Thyroid gland (tissue), 4 donors: ENCODE measurements around the gene KCNA10. TPM values are rescaled to one million over a fixed set of nuclear protein-coding genes. Genes with fewer than 3 reads are reported as not detected.

Source experiments
- DNase-seq, 2 donors: peaks; one replicate each; pipeline ENCODE4 v3.0.0-alpha.2; 2019
- H3K27ac ChIP-seq, 3 donors: fragments of 200-600 bp; sonication (generic); 1 replicate in 2 of 3; 2 replicates in 1 of 3; pipeline ENCODE4 v1.5.1; 2016 to 2019; ENCODE audit warnings: mild to moderate bottlenecking in 1 of 3, moderate library complexity in 1 of 3
- H3K27me3 ChIP-seq: fragments of 200-600 bp; sonication (generic); one replicate; pipeline ENCODE4 v1.5.1; 2019
- H3K36me3 ChIP-seq, 2 donors: fragments of 200-600 bp; sonication (generic); one replicate each; pipeline ENCODE4 v1.5.1; 2016 to 2019
- H3K4me1 ChIP-seq, 2 donors: fragments of 200-600 bp; sonication (generic); one replicate each; pipeline ENCODE4 v1.5.1; 2017 to 2019
- H3K4me3 ChIP-seq, 3 donors: fragments of 200-600 bp; sonication (generic); replicated peaks in 1 of 3; 1 replicate in 2 of 3; 2 replicates in 1 of 3; pipeline ENCODE4 v1.5.1; 2016; ENCODE audit warnings: mild to moderate bottlenecking in 1 of 3
- H3K9me3 ChIP-seq: fragments of 200-600 bp; sonication (generic); one replicate; pipeline ENCODE4 v1.5.1; 2017
- CTCF ChIP-seq, 6 experiments: fragments of 200-600 bp in 3 of 6; fragments of 450-650 bp in 3 of 6; sonication (generic) in 3 of 6; IDR thresholded peaks; one replicate each; pipeline ENCODE4 v1.5.1; 2016 to 2019; ENCODE audit warnings: antibody characterized with exemption in 6 of 6, mild to moderate bottlenecking in 2 of 6, inconsistent platforms in 1 of 6, moderate library complexity in 1 of 6
- POLR2A ChIP-seq, 2 donors: fragments of 450-650 bp; IDR thresholded peaks; one replicate each; pipeline ENCODE4 v1.6.1; 2017; ENCODE audit warnings: antibody characterized with exemption in 2 of 2, mild to moderate bottlenecking in 2 of 2, moderate library complexity in 1 of 2
- WGBS, 2 donors: methylation state at CpG; one replicate each; pipeline ENCODE4 v1.1.5; 2017; 5-methylcytosine and 5-hydroxymethylcytosine counted together
- intact Hi-C: fragments of 100-400 bp; cut with DNase I; formaldehyde crosslinking; loops from one replicate; pipeline ENCODE4 v1.15.1; 2023
- total RNA-seq, 4 donors: library from RNA; depleted of rRNA; stranded (reverse); fragments of >200 nt; gene quantifications; one replicate each; pipeline ENCODE4 v1.2.3, GENCODE V29; 2016

The KCNA10 gene
- total RNA-seq, 4 donors from 2014 or later = not detected

GRCh38 chr1:110559157-110559556, 40.2 kb upstream of the KCNA10 start:
- no peak for TF ChIP-seq POLR2A (IDR thresholded peaks at IDR 0.05)
- TF ChIP-seq CTCF (IDR thresholded peaks at IDR 0.05) = no peak
- DNase-seq = no peak
- intact Hi-C loops = no loop called here
- Histone ChIP-seq H3K27me3 (no peaks in the 10 kb centered on the region), H3K4me3 (no peak overlapping the region), H3K27ac (no peak overlapping the region), H3K36me3 (no peaks in the 10 kb centered on the region), H3K4me1 (peaks cover 5 to 8% of the 10 kb centered on the region in 2 donors), H3K9me3 (no peaks in the 10 kb centered on the region)
- WGBS, 2 donors = 45 to 82% methylated on average over 4 of the region's 4 CpGs

GRCh38 chr1:110557481-110557880, 38.5 kb upstream of the KCNA10 start:
- no peak for DNase-seq
- Histone ChIP-seq H3K4me3 (no peak overlapping the region), H3K4me1 (peaks cover 5 to 8% of the 10 kb centered on the region in 2 donors), H3K27me3 (no peaks in the 10 kb centered on the region), H3K27ac (no peak overlapping the region), H3K36me3 (no peaks in the 10 kb centered on the region), H3K9me3 (no peaks in the 10 kb centered on the region)
- WGBS, 2 donors = 66 to 75% methylated on average over 3 of the region's 3 CpGs
- intact Hi-C loops = loop anchor here (2.0 kb wide), 1 partner anchor 59 kb away; no protein-coding TSS in a partner anchor
- TF ChIP-seq POLR2A (IDR thresholded peaks at IDR 0.05) (no peak), CTCF (IDR thresholded peaks at IDR 0.05) (no peak)

GRCh38 chr1:110556471-110556807, 37.5 kb upstream of the KCNA10 start:
- no peak for TF ChIP-seq POLR2A (IDR thresholded peaks at IDR 0.05)
- TF ChIP-seq CTCF (IDR thresholded peaks at IDR 0.05) = no peak
- 54 to 58% methylated on average over 4 to 5 of the region's 5 CpGs for WGBS, 2 donors
- Histone ChIP-seq H3K4me3 (no peak overlapping the region), H3K27ac (no peak overlapping the region), H3K4me1 (peaks cover 5 to 8% of the 10 kb centered on the region in 2 donors), H3K36me3 (no peaks in the 10 kb centered on the region), H3K27me3 (no peaks in the 10 kb centered on the region), H3K9me3 (no peaks in the 10 kb centered on the region)
- DNase-seq = no peak
- intact Hi-C loops = loop anchor here (2.0 kb wide), 1 partner anchor 60 kb away; no protein-coding TSS in a partner anchor

- intact Hi-C loops = loop anchor here (2.0 kb wide), 1 partner anchor 61 kb away; no protein-coding TSS in a partner anchor
- peaks cover 5 to 8% of the 10 kb centered on the region in 2 donors for H3K4me1 ChIP-seq
- H3K4me3 ChIP-seq = no peak overlapping the region
- H3K27ac ChIP-seq = no peak overlapping the region
- H3K9me3 ChIP-seq = no peaks in the 10 kb centered on the region
- H3K36me3 ChIP-seq = no peaks in the 10 kb centered on the region
- no peak for TF ChIP-seq POLR2A (IDR thresholded peaks at IDR 0.05)
- TF ChIP-seq CTCF (IDR thresholded peaks at IDR 0.05) = no peak
- no peaks in the 10 kb centered on the region for H3K27me3 ChIP-seq
- peak; percentile 75 to 77 for DNase-seq
- 34 to 41% methylated on average over 5 to 11 of the region's 11 CpGs for WGBS, 2 donors
These were observed 37.0 kb upstream of the KCNA10 start for GRCh38 chr1:110555807-110556470.
